ENCODE data around the gene PAX4. TPM values are rescaled to one million over a fixed set of nuclear protein-coding genes. Genes with fewer than 3 reads are reported as not detected.

The PAX4 gene
- total RNA-seq, 2 experiments from 2014 or later: not detected

Other genes starting within 250 kb of the PAX4 start
- gene ZNF800, start 225.4 kb downstream of the PAX4 start, total RNA-seq: 10 to 100 TPM; 49.4 to 55.9 TPM
- gene GCC1, start 32.5 kb downstream of the PAX4 start, total RNA-seq: 10 to 100 TPM; 21.8 to 23.1 TPM
- gene ARF5, start 29.7 kb downstream of the PAX4 start, total RNA-seq: 100 to 1,000 TPM; 114 TPM
- 1 to 10 TPM; 2.0 to 2.9 TPM for gene FSCN3, start 24.4 kb downstream of the PAX4 start, total RNA-seq
- gene SND1, start 34.1 kb upstream of the PAX4 start, total RNA-seq: 100 to 1,000 TPM; 132 to 148 TPM

Data from activated naive CD8-positive, alpha-beta T cell treated with anti-CD3 and anti-CD28 coated beads, Interleukin-2, amount 10 ng/mL, durations not matched to agents 7 days and 5 days (primary cell).